Measurements from ENCODE around the gene MYBBP1A. TPM values are rescaled to one million over a fixed set of nuclear protein-coding genes. Genes with fewer than 3 reads are reported as not detected.

Gene MYBBP1A
- total RNA-seq, 1 experiment from 2014 or later, result 28.1 TPM

DNA sequence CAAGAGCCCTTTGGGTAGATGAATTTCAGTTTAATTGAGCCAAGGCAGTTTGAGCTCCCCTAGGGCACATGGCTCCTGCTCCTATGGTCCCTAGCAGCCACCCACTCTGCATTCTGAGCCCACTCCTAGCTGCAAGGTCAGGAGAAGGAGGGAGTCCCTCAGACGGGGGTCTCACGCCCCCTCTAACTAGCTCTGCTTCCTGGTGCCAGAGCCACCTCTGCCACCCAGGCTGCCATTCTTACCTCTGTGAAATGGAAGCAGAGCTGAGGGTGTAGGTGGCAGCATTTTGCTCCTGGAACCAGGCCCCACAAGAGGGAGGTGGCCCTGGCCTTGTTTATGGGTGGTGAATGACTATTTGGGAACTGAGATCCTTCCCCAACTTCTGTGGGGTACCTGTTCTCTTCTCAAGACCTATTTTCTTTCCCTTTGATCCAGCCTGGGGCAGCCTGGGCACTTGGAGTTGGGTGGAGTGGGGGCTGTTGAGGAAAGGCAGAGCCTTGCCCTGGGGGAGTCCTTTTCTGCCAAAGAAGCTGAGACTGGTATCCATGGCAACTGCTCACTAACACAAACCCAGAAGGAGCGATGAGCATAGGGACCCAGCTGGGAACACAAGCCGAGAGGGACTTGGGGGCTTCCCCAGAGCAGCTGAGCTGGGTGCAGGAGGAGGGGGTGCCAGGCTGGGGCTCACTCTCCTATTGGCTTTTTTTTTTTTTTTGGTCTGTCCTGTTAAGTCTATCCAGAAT lies 51.7 kb downstream of the MYBBP1A start:
- DNase-seq (ENCODE audit: low read depth), result no peak

DNA sequence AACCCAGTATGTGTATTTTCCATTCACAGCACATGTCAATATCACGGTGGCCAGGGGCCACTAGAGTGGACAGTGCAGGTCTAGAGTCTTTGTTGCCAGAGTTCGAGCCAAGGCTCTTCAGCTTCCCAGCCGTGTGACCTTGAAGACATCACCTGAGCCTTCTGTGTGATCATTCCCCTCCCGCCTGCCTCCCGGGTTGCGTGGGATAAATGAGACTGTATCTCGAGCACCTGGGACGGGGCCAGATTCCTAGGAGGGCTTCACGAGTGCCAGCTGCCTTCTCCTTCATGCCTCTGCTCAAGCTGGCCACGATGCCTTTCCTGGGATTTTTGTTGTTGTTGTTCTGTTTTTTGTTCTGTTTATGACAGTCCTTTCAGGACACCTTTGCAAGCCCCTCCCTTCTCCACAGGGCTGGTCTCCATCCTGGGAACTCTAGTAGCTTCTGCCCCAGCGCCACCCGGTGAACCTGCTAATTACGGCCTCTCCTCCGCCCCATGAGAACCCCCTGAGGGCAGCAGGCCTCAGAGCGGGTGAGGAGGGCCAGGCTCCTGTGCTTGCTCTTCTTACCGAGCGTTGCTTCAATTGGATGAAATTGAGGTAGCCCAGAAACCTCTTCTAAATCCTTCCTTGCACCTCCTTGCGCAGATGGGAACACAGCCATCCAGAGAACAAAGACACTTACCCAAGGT lies 52.6 kb downstream of the MYBBP1A start:
- no peak for DNase-seq (ENCODE audit: low read depth)

DNA sequence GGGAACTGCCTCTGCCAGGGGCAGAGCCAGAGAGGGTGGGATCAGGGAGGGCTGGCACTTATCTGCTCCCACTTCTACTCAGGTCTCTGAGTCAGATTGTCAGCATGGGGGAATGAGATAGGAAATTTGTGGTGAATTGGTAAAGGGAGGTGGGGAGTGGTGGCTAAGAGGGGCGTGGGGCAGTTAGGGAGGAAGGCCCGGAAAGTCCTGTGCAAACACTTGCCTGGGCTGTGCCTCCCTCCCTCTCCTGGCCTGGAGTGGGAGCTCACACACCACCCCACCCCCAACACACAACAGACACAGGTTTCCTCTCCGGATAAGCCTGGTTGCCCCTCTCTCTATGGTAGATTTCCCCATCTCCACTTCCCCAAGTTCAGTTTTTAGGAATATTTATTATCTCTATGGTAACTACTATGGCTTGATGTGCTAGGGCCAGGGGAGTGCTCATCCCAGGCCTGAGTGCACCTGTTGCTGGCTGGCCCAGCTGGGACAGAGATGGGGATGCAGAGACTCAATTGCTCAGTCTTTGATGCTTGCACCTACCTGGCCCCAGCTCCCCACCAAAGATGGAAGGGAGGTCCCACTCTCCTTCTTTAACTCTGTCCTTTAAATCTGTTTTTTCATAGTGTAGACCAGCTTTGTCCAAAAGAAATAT lies 53.8 kb downstream of the MYBBP1A start:
- DNase-seq (ENCODE audit: low read depth), result no peak

DNA sequence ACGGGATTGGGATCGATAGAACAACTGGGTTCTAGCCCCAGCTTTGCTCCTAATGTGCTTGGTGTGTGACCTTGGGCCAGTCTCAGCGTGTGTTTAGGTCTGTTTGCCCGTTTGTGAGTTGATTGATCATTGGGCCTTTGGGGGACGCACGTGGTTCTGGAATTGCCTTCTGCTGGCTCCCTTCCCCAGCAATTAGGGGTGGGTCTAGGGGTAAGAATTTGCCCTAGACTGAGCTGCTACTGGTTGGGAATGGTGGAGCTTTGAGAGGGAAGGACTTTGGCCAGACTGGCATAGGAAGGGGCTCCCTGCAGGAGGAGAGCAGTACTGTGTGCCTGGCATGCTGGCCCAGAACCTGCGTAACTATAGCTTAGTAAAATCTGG lies 55.0 kb downstream of the MYBBP1A start:
- no peak for DNase-seq (ENCODE audit: low read depth)

DNA sequence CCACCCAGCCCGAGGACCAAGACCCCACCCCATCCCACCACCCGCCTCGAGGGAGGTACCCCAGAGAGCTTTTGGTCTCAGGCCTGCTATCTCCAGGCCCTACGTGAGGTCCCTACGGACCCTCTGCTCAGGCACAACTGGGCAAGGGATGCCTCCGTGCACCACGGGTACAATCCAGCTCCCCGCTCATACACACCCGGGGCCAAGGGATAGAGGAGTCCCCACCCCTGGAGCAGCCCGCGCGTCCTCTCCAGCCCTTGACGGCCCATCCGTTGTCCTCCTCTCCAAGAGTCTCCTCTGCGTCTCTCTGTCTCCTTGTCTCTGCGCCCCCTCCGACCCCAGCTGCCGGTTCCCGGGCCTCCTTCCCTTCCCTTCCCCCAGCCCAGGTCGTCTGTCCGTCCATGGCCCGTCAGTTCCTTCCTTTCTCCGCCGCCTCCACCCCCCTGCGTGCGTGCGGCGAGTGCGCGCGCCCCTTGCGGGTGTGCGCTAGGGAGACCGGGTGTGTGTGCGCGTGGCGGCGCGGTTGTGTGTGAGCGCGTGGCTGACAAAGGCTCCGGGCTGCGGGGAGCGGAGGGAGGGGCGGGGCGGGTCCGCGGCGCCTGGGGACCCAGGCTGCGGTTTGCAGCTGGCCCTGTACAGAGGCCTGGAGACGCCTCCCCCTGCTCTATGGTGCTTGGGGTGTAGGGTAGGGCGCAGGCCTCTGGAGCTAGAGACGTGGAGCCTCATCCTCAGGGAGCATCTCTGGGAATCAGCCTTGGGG lies 55.6 kb downstream of the MYBBP1A start:
- no peak for DNase-seq (ENCODE audit: low read depth)

DNA sequence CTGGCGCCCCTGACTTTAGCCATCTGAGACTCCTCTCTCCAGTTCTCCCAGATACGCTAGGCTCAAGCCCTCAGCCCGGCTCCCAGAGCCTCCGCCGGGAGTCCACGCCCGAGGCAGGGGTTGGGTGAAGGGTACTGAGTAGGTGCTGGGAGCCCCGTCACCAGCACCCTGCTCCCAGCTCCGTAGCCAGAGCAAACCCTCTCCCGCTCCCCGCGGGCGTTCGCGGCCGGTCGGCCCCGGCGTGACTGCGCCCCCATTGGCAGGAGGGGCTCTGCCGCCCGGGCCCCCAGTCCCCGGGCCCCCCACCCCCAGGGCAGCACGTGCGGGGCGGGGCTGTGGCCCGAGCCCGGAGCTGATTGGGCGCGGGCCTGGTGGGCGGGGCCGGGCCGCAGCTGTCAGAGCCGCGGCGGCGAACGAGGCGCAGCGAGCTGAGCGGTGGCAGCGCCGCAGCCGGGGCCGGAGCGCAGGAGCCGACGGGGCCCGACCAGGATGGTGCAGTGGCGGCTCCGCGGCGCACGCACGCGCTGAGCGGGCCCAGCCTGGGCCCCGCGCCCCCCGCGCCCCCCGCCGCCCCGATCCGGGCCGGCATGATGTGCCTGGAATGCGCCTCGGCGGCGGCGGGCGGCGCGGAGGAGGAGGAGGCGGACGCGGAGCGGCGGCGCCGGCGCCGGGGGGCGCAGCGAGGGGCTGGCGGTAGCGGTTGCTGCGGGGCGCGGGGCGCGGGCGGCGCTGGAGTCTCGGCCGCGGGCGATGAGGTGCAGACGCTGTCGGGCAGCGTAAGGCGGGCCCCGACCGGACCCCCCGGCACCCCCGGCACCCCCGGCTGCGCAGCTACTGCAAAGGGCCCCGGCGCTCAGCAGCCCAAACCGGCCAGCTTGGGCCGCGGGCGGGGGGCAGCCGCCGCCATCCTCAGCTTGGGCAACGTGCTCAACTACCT lies 56.5 kb downstream of the MYBBP1A start, which contains the start of gene SPNS2:
SPNS2 (plus strand) TSS at position 421 of the 937 bp plus-strand sequence; CDS start at position 588, 167 bp downstream.
- DNase-seq (ENCODE audit: low read depth), result no peak

DNA sequence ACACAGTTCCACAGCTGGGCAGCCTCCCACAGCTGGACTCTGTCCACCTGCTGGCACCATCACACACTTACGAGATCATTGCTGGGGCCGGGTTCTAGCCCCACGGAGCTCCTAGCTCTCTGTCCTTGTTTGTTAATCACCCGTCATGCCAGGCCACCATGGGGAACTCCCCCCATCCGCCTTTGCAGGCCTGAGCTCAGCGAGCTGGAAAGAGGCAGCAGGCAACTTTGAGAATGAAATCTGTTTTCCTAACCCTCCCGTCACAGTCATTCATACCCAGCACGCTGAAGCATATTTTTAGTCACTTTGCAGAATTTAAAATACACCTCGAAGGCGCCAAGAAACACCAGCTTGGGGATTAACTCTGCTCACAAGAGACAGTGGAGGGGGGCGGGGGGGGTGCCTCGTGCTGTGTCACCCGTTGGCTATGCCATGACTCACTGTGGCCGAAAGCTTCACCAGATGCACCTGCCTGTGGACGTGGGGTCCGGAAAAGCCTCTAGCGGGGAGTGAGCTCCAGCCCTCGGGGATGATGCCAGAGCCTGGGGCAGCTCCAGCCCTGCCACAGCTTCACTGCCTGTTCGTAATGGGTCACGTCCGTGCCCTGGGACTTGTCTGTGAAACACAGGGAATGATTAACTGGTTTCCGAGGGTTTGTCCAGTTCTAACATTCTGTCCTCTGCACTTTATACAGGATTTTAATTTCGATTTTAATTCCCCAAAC lies 57.9 kb downstream of the MYBBP1A start:
- DNase-seq (ENCODE audit: low read depth), result peak; percentile 72

DNA sequence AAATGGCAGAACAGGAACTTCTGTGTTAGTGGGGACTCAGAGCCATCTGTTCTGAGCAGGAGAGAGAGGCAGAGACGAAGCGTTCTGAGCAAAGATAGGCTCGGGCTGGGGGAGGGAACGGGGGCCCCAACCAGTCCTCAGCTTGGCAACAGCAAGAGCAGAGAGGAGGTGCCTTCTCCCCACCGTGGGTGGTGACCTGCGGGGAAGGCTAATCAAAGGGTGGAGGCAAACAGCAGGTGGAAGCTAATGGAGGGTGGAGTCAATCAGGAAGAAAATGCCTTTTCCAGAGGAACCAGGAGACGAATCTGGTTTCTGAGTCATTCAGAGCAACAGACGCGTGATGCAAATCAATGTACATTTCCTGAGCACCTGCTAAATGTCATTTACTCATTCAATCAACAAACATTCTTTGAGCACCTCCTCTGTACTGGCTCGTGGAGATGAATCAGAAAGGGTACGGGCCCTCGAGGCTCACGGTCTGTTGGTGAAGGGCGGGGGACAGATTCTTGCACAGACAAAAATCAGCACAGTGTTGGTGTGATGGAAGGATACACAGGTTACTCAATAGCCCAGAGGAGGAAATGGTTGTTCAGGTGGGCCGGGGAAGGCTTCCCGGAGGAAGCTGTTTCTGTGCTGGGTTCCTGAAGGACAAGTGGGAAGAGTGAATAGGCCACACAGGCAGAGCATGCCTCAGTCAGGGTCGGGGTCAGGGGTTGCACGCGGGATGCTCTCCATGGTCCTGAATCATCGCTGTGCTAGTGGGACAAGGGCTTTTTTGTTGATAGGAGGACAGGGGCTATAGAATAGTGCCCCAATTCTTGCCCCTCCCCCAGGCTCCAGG lies 62.2 kb downstream of the MYBBP1A start:
- peak; percentile 36 for DNase-seq (ENCODE audit: low read depth)

DNA sequence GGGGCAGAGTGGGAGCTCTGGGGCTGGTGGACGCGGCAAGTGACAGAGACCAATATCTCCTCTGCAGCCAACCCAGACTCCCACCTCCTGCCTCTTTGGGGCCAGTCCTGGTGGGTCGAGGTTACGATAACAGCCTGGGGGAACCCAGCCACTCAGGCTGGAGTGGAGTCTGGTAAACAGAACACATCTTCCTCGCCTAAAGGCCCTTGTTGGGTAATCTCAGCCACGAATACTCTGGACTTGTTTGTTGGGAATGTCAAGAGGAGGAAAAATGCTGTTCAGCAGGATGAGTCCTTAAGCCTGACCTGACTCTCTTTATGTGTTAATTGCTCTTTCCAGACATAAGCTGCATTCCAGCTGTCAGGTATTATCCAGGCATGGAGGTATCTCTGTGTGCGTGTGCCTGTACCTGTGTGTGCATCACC lies 64.5 kb downstream of the MYBBP1A start:
- DNase-seq (ENCODE audit: low read depth), result no peak

DNA sequence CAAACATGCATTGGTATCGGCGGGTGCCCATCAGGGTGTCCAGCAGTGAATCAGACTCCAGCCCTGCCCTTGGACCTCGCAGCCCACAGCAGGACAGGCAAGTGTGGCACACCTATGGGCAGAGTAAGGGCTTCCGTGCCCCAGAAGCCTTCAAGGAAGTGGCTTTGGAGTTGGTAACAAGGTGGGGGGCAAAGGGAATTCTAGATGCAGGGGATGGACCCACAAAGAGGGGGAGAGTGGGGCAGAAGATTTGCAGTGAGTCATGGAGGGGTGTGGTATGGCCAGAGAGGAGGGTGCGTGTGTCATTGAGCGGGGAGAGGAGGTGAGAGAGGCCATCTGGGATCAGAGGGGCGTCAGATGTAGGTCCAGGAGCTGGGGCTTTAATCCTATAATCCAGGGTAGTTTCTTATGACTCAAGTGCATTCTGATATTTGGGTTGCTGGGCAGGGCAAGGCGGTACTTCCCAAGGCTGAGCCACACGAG lies 65.0 kb downstream of the MYBBP1A start:
- DNase-seq (ENCODE audit: low read depth), result no peak

DNA sequence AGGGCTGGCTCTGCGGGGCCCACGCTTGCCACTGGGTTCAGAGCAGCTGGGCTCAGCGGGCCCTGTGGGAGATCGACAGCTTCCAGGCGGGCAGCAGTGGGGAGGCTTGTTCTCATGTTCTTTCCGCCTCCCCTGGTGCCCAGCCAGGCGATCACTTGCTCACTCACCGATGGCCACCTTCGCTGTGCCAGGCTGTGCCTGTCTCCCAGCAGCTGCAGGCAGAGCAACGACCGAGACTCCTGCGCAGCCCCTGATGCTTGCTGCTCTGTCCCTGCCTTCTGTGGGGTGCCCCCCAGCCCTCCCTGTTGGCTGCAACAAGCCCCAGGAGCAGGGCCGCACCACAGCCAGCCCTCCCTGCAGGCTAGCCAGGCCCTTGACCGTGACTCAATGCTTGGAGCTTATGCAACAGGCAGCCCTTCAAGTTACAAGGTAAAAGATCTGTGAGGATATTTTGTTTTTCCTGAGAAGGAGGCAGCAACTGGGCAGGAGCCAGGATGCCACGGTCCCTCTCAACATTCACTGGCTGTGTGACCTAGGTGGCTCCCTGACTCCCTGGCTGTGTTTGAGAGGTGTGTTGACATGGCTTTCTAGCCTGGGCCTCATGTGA lies 66.1 kb downstream of the MYBBP1A start:
- DNase-seq (ENCODE audit: low read depth), result no peak

Other genes starting within 250 kb of the MYBBP1A start
- 37.6 and 42.1 TPM in 2 replicates for gene UBE2G1, start 188.7 kb downstream of the MYBBP1A start, total RNA-seq (2014; rRNA removed; shearing (Covaris generic))
- not detected in 2 replicates for gene SPNS3, start 121.4 kb downstream of the MYBBP1A start, total RNA-seq (2014; rRNA removed; shearing (Covaris generic))
- gene SPNS2, start 56.5 kb downstream of the MYBBP1A start, total RNA-seq (2014; rRNA removed; shearing (Covaris generic)), result not detected in 2 replicates
- not detected in 2 replicates for gene GGT6, start 5.2 kb upstream of the MYBBP1A start, total RNA-seq (2014; rRNA removed; shearing (Covaris generic))
- gene SMTNL2, start 29.1 kb upstream of the MYBBP1A start, total RNA-seq (2014; rRNA removed; shearing (Covaris generic)), result not detected in 2 replicates
- not detected in 2 replicates for gene ALOX15, start 86.3 kb upstream of the MYBBP1A start, total RNA-seq (2014; rRNA removed; shearing (Covaris generic))
- gene PELP1, start 148.8 kb upstream of the MYBBP1A start, total RNA-seq (2014; rRNA removed; shearing (Covaris generic)), result 8.8 and 23.7 TPM in 2 replicates
- gene ARRB2, start 155.2 kb upstream of the MYBBP1A start, total RNA-seq (2014; rRNA removed; shearing (Covaris generic)), result 10.6 and 14.3 TPM in 2 replicates
- 25.4 and 26.4 TPM in 2 replicates for gene MED11, start 176.0 kb upstream of the MYBBP1A start, total RNA-seq (2014; rRNA removed; shearing (Covaris generic))
- not detected in 2 replicates for gene ZMYND15, start 184.4 kb upstream of the MYBBP1A start, total RNA-seq (2014; rRNA removed; shearing (Covaris generic))
- 0.12 and 0.29 TPM in 2 replicates for gene CXCL16, start 184.5 kb upstream of the MYBBP1A start, total RNA-seq (2014; rRNA removed; shearing (Covaris generic))
- gene TM4SF5, start 216.5 kb upstream of the MYBBP1A start, total RNA-seq (2014; rRNA removed; shearing (Covaris generic)), result not detected in 2 replicates
- gene VMO1, start 231.0 kb upstream of the MYBBP1A start, total RNA-seq (2014; rRNA removed; shearing (Covaris generic)), result 0.96 and 1.3 TPM in 2 replicates
- not detected in 2 replicates for gene GLTPD2, start 233.6 kb upstream of the MYBBP1A start, total RNA-seq (2014; rRNA removed; shearing (Covaris generic))
- gene PSMB6, start 240.8 kb upstream of the MYBBP1A start, total RNA-seq (2014; rRNA removed; shearing (Covaris generic)), result 319 and 393 TPM in 2 replicates

All from RPMI7951 (cell line).